Activated CD8-positive, alpha-beta T cell treated with anti-CD3 and anti-CD28 coated beads for 36 hours (primary cell): ENCODE data around the gene NTRK2. TPM values are rescaled to one million over a fixed set of nuclear protein-coding genes. Genes with fewer than 3 reads are reported as not detected.

Source experiments
- ATAC-seq: fragments of 200-7000 bp; cut with Tn5 transposase; one replicate; pipeline ENCODE4 v1.10.0; 2021; ENCODE audit warnings: mild to moderate bottlenecking, moderate library complexity
- CTCF ChIA-PET: fragments of 350-600 bp; sonication (Branson Sonifier 250); formaldehyde crosslinking; loops from one replicate; lab custom pipeline; 2021; ENCODE audit warnings: antibody characterized with exemption; lab: Charles Lee
- POLR2A ChIA-PET: fragments of 350-600 bp; sonication (Branson Sonifier 250); formaldehyde crosslinking; loops from one replicate; lab custom pipeline; 2021; ENCODE audit warnings: antibody characterized with exemption; lab: Charles Lee
- DNase-seq: peaks from one replicate; pipeline ENCODE4 v3.0.0-alpha.2; 2020
- H3K27ac Mint-ChIP-seq: one replicate; pipeline ENCODE4 v1.8.0; 2021; ENCODE audit warnings: mild to moderate bottlenecking, mixed read lengths
- H3K27me3 Mint-ChIP-seq: one replicate; pipeline ENCODE4 v1.8.0; 2021; ENCODE audit warnings: mixed read lengths
- H3K36me3 Mint-ChIP-seq: one replicate; pipeline ENCODE4 v1.8.0; 2021; ENCODE audit warnings: low read depth, mixed read lengths
- H3K4me1 Mint-ChIP-seq: one replicate; pipeline ENCODE4 v1.8.0; 2021; ENCODE audit warnings: low read depth, mixed read lengths
- H3K4me3 Mint-ChIP-seq: one replicate; pipeline ENCODE4 v1.8.0; 2021; ENCODE audit warnings: mild to moderate bottlenecking, moderate library complexity, mixed read lengths
- H3K9me3 Mint-ChIP-seq: one replicate; pipeline ENCODE4 v1.8.0; 2021; ENCODE audit warnings: mixed read lengths
- CTCF ChIP-seq: fragments of 200-600 bp; IDR thresholded peaks from one replicate; pipeline ENCODE4 v1.8.0; 2022; ENCODE audit warnings: antibody characterized with exemption, mild to moderate bottlenecking
- intact Hi-C: fragments of 100-400 bp; cut with micrococcal nuclease; formaldehyde crosslinking; loops from one replicate; pipeline ENCODE4 v1.10.0; 2022
- total RNA-seq, 2 experiments: library from RNA; stranded (reverse); gene quantifications; one replicate each; pipeline ENCODE4 v1.2.3, GENCODE V29; 2021

NTRK2 gene
- total RNA-seq, 2 experiments from 2014 or later, result 0.07 to 0.09 TPM

GRCh38 chr9:84917366-84918070, 248.0 kb downstream of the NTRK2 start:
- H3K36me3 Mint-ChIP-seq, result no peaks in the 10 kb centered on the region
- H3K4me3 Mint-ChIP-seq, result no peak overlapping the region
- intact Hi-C loops, result no loop called here
- POLR2A ChIA-PET, result no interaction called here
- H3K27ac Mint-ChIP-seq, result no peak overlapping the region
- no peak for ATAC-seq
- no peaks in the 10 kb centered on the region for H3K9me3 Mint-ChIP-seq
- DNase-seq, result no peak
- no peaks in the 10 kb centered on the region for H3K4me1 Mint-ChIP-seq
- CTCF ChIA-PET, result interaction anchor here (1.7 kb wide), 1 partner anchor 10 kb away, joined by 4 read pairs; no protein-coding TSS in a partner anchor
- no peak for TF ChIP-seq CTCF
- H3K27me3 Mint-ChIP-seq, result peaks cover 2% of the 10 kb centered on the region

- POLR2A ChIA-PET, result no interaction called here
- intact Hi-C loops, result no loop called here
- Mint-ChIP-seq H3K4me1 (no peaks in the 10 kb centered on the region), H3K36me3 (no peaks in the 10 kb centered on the region), H3K27ac (no peak overlapping the region), H3K4me3 (no peak overlapping the region), H3K9me3 (no peaks in the 10 kb centered on the region), H3K27me3 (peaks cover 2% of the 10 kb centered on the region)
- CTCF ChIA-PET, result interaction anchor here (1.7 kb wide), 1 partner anchor 12 kb away, joined by 4 read pairs; no protein-coding TSS in a partner anchor
- ATAC-seq (no peak), DNase-seq (no peak)
- no peak for TF ChIP-seq CTCF
Measured at GRCh38 chr9:84919440-84919839, 249.9 kb downstream of the NTRK2 start.

- no peaks in the 10 kb centered on the region for H3K4me1 Mint-ChIP-seq
- no peak overlapping the region for H3K27ac Mint-ChIP-seq
- H3K36me3 Mint-ChIP-seq, result no peaks in the 10 kb centered on the region
- DNase-seq (no peak), ATAC-seq (no peak)
- intact Hi-C loops, result no loop called here
- no peak for TF ChIP-seq CTCF
- peaks cover 2% of the 10 kb centered on the region for H3K27me3 Mint-ChIP-seq
- ChIA-PET CTCF (no interaction called here), POLR2A (no interaction called here)
- no peak overlapping the region for H3K4me3 Mint-ChIP-seq
- no peaks in the 10 kb centered on the region for H3K9me3 Mint-ChIP-seq
Measured at GRCh38 chr9:84921175-84921574, 251.6 kb downstream of the NTRK2 start.

- no peak for DNase-seq
- no peak for TF ChIP-seq CTCF
- Mint-ChIP-seq H3K4me1 (no peaks in the 10 kb centered on the region), H3K27me3 (peaks cover 6% of the 10 kb centered on the region), H3K9me3 (no peaks in the 10 kb centered on the region), H3K27ac (no peak overlapping the region), H3K4me3 (no peak overlapping the region), H3K36me3 (no peaks in the 10 kb centered on the region)
- ATAC-seq, result no peak
- POLR2A ChIA-PET, result no interaction called here
- CTCF ChIA-PET, result no interaction called here
- intact Hi-C loops, result no loop called here
Measured at GRCh38 chr9:84922051-84922450, 252.5 kb downstream of the NTRK2 start.

GRCh38 chr9:84924266-84924665, 254.7 kb downstream of the NTRK2 start:
- ChIA-PET POLR2A (no interaction called here), CTCF (no interaction called here)
- no peaks in the 10 kb centered on the region for H3K9me3 Mint-ChIP-seq
- H3K27me3 Mint-ChIP-seq, result peaks cover 6% of the 10 kb centered on the region
- TF ChIP-seq CTCF, result no peak
- DNase-seq (no peak), ATAC-seq (no peak)
- no peaks in the 10 kb centered on the region for H3K36me3 Mint-ChIP-seq
- H3K4me1 Mint-ChIP-seq, result no peaks in the 10 kb centered on the region
- H3K27ac Mint-ChIP-seq, result no peak overlapping the region
- intact Hi-C loops, result no loop called here
- H3K4me3 Mint-ChIP-seq, result no peak overlapping the region
